Subcutaneous abdominal adipose tissue (tissue), 5 donors: ENCODE results near the gene ANKRD35.
"Not testable (repeated sequence)": the region's sequence is repeated elsewhere in the genome, so short reads cannot be mapped to it uniquely, and the experiment has no call there.

Experiments
- H3K27ac ChIP-seq: one replicate; pipeline ENCODE4 v1.7.0; 2013; ENCODE audit warnings: low read depth, mild to moderate bottlenecking, inconsistent platforms, low read length, moderate library complexity
- H3K27me3 ChIP-seq, 5 donors: one replicate each; pipeline ENCODE4 v1.7.0; 2013; ENCODE audit warnings: low read length in 5 of 5, inconsistent platforms in 1 of 5; ENCODE audit not compliant: control insufficient read depth in 5 of 5, insufficient read depth in 4 of 5
- H3K36me3 ChIP-seq, 5 donors: one replicate each; pipeline ENCODE4 v1.7.0; 2013; ENCODE audit warnings: low read length in 5 of 5; ENCODE audit not compliant: control insufficient read depth in 5 of 5, insufficient read depth in 5 of 5
- H3K4me1 ChIP-seq, 5 donors: one replicate each; pipeline ENCODE4 v1.7.0; 2013; ENCODE audit warnings: low read length in 5 of 5, mild to moderate bottlenecking in 3 of 5, moderate library complexity in 1 of 5; ENCODE audit not compliant: control insufficient read depth in 5 of 5, insufficient read depth in 5 of 5
- H3K4me3 ChIP-seq, 5 donors: one replicate each; pipeline ENCODE4 v1.7.0; 2013; ENCODE audit warnings: low read length in 5 of 5, low read depth in 1 of 5
- H3K9ac ChIP-seq, 5 donors: one replicate each; pipeline ENCODE4 v1.7.0; 2013; ENCODE audit warnings: low read length in 5 of 5, mild to moderate bottlenecking in 4 of 5, moderate library complexity in 3 of 5
- H3K9me3 ChIP-seq, 5 donors: one replicate each; pipeline ENCODE4 v1.7.0; 2013; ENCODE audit warnings: low read length in 5 of 5; ENCODE audit not compliant: control insufficient read depth in 5 of 5
- donor health status: healthy.
- donor health status: healthy.
- donor health status: healthy.
- donor health status: healthy.
- donor health status: healthy.

Gene ANKRD35

GRCh38 chr1:145885738-145886287, at the start of gene ANKRD35:
ANKRD35 (minus strand) TSS chr1:145885866; CDS start chr1:145885758, 108 bp downstream.
- Histone ChIP-seq H3K27ac (no peak within 1 kb of the TSS), H3K9ac (peak within 1 kb of the TSS in 3 of 5 donors; percentile 20 to 53 (median 52)), H3K4me1 (peaks cover 0 to 17% (median 12%) of the 10 kb centered on the region in 5 donors), H3K4me3 (peak within 1 kb of the TSS; percentile 73 to 85 (median 81)), H3K27me3 (peaks cover 0 to 2% (median 0%) of the 10 kb centered on the region in 5 donors), H3K36me3 (no peaks in the 10 kb centered on the region), H3K9me3 (no peaks in the 10 kb centered on the region)

GRCh38 chr1:145932522-145933009, 46.9 kb upstream of the ANKRD35 start:
- not testable (repeated sequence) for H3K27ac ChIP-seq, H3K9ac ChIP-seq, H3K9me3 ChIP-seq, H3K4me1 ChIP-seq, H3K27me3 ChIP-seq, H3K4me3 ChIP-seq
- peaks cover 12 to 33% (median 20%) of the 10 kb centered on the region in 5 donors for H3K36me3 ChIP-seq

- peak overlapping the region; percentile 35 to 89 (median 86) for H3K9ac ChIP-seq
- H3K9me3 ChIP-seq: no peaks in the 10 kb centered on the region
- peak overlapping the region; percentile 76 to 97 (median 88) for H3K4me3 ChIP-seq
- H3K27me3 ChIP-seq: no peaks in the 10 kb centered on the region
- peak overlapping the region; percentile 97 for H3K27ac ChIP-seq
- peaks cover 2 to 20% (median 17%) of the 10 kb centered on the region in 5 donors for H3K4me1 ChIP-seq
- H3K36me3 ChIP-seq: peaks cover 0 to 15% (median 3%) of the 10 kb centered on the region in 5 donors
Measured at GRCh38 chr1:145927916-145928643, 42.4 kb upstream of the ANKRD35 start.

- H3K27ac ChIP-seq: peak within 1 kb of the TSS; percentile 97
- H3K9ac ChIP-seq: peak within 1 kb of the TSS; percentile 82 to 93 (median 87)
- H3K27me3 ChIP-seq: no peaks in the 10 kb centered on the region
- H3K36me3 ChIP-seq: peaks cover 0 to 15% (median 3%) of the 10 kb centered on the region in 5 donors
- peak within 1 kb of the TSS; percentile 76 to 97 (median 88) for H3K4me3 ChIP-seq
- peaks cover 2 to 20% (median 17%) of the 10 kb centered on the region in 5 donors for H3K4me1 ChIP-seq
- H3K9me3 ChIP-seq: no peaks in the 10 kb centered on the region
Measured at GRCh38 chr1:145927063-145927886, 41.6 kb upstream of the ANKRD35 start, which contains the start of gene RBM8A. RBM8A (minus strand) TSS chr1:145927484; CDS start chr1:145927426, 58 bp downstream.

GRCh38 chr1:145926686-145927062, 41.0 kb upstream of the ANKRD35 start:
- no peaks in the 10 kb centered on the region for H3K9me3 ChIP-seq
- H3K36me3 ChIP-seq: peaks cover 0 to 15% (median 2%) of the 10 kb centered on the region in 5 donors
- H3K4me3 ChIP-seq: peak overlapping the region; percentile 76 to 97 (median 88)
- peaks cover 2 to 20% (median 17%) of the 10 kb centered on the region in 5 donors for H3K4me1 ChIP-seq
- peak overlapping the region; percentile 97 for H3K27ac ChIP-seq
- H3K9ac ChIP-seq: peak overlapping the region; percentile 82 to 93 (median 87)
- no peaks in the 10 kb centered on the region for H3K27me3 ChIP-seq

GRCh38 chr1:145922266-145922665, 36.6 kb upstream of the ANKRD35 start:
- H3K9me3 ChIP-seq: no peaks in the 10 kb centered on the region
- peaks cover 0 to 13% (median 2%) of the 10 kb centered on the region in 5 donors for H3K36me3 ChIP-seq
- no peak overlapping the region for H3K9ac ChIP-seq
- no peak overlapping the region for H3K4me3 ChIP-seq
- peaks cover 12 to 36% (median 33%) of the 10 kb centered on the region in 5 donors for H3K4me1 ChIP-seq
- no peaks in the 10 kb centered on the region for H3K27me3 ChIP-seq
- H3K27ac ChIP-seq: no peak overlapping the region

GRCh38 chr1:145920297-145920696, 34.6 kb upstream of the ANKRD35 start:
- not testable (repeated sequence) for H3K27ac ChIP-seq, H3K4me3 ChIP-seq, H3K9ac ChIP-seq, H3K27me3 ChIP-seq, H3K9me3 ChIP-seq
- Histone ChIP-seq H3K36me3 (peaks cover 1 to 20% (median 7%) of the 10 kb centered on the region in 5 donors), H3K4me1 (peaks cover 11 to 29% (median 26%) of the 10 kb centered on the region in 5 donors)

GRCh38 chr1:145918992-145919939, 33.6 kb upstream of the ANKRD35 start:
- Histone ChIP-seq H3K4me1 (peaks cover 11 to 29% (median 26%) of the 10 kb centered on the region in 5 donors), H3K27ac (peak overlapping the region; percentile 77), H3K9ac (peak overlapping the region in 4 of 5 donors; percentile 82 to 100 (median 98)), H3K27me3 (no peaks in the 10 kb centered on the region), H3K36me3 (peaks cover 6 to 28% (median 9%) of the 10 kb centered on the region in 5 donors), H3K4me3 (peak overlapping the region; percentile 90 to 100 (median 99)), H3K9me3 (no peaks in the 10 kb centered on the region)
